Measurements from ENCODE around the gene SLC26A6.

GRCh38 chr3:48591886-48592518 lies 43.3 kb downstream of the SLC26A6 start:
- TF ChIP-seq, protein P1, sequence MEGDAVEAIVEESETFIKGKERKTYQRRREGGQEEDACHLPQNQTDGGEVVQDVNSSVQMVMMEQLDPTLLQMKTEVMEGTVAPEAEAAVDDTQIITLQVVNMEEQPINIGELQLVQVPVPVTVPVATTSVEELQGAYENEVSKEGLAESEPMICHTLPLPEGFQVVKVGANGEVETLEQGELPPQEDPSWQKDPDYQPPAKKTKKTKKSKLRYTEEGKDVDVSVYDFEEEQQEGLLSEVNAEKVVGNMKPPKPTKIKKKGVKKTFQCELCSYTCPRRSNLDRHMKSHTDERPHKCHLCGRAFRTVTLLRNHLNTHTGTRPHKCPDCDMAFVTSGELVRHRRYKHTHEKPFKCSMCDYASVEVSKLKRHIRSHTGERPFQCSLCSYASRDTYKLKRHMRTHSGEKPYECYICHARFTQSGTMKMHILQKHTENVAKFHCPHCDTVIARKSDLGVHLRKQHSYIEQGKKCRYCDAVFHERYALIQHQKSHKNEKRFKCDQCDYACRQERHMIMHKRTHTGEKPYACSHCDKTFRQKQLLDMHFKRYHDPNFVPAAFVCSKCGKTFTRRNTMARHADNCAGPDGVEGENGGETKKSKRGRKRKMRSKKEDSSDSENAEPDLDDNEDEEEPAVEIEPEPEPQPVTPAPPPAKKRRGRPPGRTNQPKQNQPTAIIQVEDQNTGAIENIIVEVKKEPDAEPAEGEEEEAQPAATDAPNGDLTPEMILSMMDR (IDR thresholded peaks at IDR 0.05), result no peak
- TF ChIP-seq, protein P2, sequence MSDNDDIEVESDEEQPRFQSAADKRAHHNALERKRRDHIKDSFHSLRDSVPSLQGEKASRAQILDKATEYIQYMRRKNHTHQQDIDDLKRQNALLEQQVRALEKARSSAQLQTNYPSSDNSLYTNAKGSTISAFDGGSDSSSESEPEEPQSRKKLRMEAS (IDR thresholded peaks at IDR 0.05; ENCODE audit: low read depth), result no peak
- TF ChIP-seq, protein P3, sequence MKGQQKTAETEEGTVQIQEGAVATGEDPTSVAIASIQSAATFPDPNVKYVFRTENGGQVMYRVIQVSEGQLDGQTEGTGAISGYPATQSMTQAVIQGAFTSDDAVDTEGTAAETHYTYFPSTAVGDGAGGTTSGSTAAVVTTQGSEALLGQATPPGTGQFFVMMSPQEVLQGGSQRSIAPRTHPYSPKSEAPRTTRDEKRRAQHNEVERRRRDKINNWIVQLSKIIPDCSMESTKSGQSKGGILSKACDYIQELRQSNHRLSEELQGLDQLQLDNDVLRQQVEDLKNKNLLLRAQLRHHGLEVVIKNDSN (IDR thresholded peaks at IDR 0.05; ENCODE audit: borderline replicate concordance, low read depth), result no peak
- no peak for TF ChIP-seq MXI1 (IDR thresholded peaks at IDR 0.05; ENCODE audit: low read depth, low read length)
- TF ChIP-seq YY1 (IDR thresholded peaks at IDR 0.05; ENCODE audit: low read depth), result no peak
- TF ChIP-seq, protein P4, sequence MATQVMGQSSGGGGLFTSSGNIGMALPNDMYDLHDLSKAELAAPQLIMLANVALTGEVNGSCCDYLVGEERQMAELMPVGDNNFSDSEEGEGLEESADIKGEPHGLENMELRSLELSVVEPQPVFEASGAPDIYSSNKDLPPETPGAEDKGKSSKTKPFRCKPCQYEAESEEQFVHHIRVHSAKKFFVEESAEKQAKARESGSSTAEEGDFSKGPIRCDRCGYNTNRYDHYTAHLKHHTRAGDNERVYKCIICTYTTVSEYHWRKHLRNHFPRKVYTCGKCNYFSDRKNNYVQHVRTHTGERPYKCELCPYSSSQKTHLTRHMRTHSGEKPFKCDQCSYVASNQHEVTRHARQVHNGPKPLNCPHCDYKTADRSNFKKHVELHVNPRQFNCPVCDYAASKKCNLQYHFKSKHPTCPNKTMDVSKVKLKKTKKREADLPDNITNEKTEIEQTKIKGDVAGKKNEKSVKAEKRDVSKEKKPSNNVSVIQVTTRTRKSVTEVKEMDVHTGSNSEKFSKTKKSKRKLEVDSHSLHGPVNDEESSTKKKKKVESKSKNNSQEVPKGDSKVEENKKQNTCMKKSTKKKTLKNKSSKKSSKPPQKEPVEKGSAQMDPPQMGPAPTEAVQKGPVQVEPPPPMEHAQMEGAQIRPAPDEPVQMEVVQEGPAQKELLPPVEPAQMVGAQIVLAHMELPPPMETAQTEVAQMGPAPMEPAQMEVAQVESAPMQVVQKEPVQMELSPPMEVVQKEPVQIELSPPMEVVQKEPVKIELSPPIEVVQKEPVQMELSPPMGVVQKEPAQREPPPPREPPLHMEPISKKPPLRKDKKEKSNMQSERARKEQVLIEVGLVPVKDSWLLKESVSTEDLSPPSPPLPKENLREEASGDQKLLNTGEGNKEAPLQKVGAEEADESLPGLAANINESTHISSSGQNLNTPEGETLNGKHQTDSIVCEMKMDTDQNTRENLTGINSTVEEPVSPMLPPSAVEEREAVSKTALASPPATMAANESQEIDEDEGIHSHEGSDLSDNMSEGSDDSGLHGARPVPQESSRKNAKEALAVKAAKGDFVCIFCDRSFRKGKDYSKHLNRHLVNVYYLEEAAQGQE (IDR thresholded peaks at IDR 0.05; ENCODE audit: low read depth, low read length), result no peak
- no peak for TF ChIP-seq TEAD4 (IDR thresholded peaks at IDR 0.05; ENCODE audit: borderline replicate concordance, insufficient read depth)

All from SK-N-SH (cell line).